ENCODE measurements around the gene SETD3.

- TF ChIP-seq CTCF (IDR thresholded peaks at IDR 0.05; ENCODE audit: low read length): no peak
- TF ChIP-seq EZH2 (IDR thresholded peaks at IDR 0.05; ENCODE audit: borderline replicate concordance, low read length): no peak
Observed at GRCh38 chr14:99349721-99350495, 130.8 kb downstream of the SETD3 start.

Data from OCI-LY1 (cell line).